Measurements from ENCODE around the gene LILRA6.
"Not testable (repeated sequence)": the region's sequence is repeated elsewhere in the genome, so short reads cannot be mapped to it uniquely, and the experiment has no call there.

Gene LILRA6

GRCh38 chr19:54209058-54209810 is 33.4 kb downstream of the LILRA6 start:
- in situ Hi-C loops (cut with MboI; ENCODE audit: low sequenced_read_pairs), result no loop called here

- in situ Hi-C loops (cut with MboI; ENCODE audit: low sequenced_read_pairs), result no loop called here
Measured at GRCh38 chr19:54208784-54209057, 33.9 kb downstream of the LILRA6 start.

- in situ Hi-C loops (cut with MboI; ENCODE audit: low sequenced_read_pairs), result no loop called here
Measured at GRCh38 chr19:54207983-54208783, 34.4 kb downstream of the LILRA6 start.

- in situ Hi-C loops (cut with MboI; ENCODE audit: low sequenced_read_pairs), result no loop called here
Measured at GRCh38 chr19:54207676-54207982, 35.0 kb downstream of the LILRA6 start.

GRCh38 chr19:54207193-54207592 is 35.4 kb downstream of the LILRA6 start:
- in situ Hi-C loops (cut with MboI; ENCODE audit: low sequenced_read_pairs), result not testable (repeated sequence)

GRCh38 chr19:54206831-54207177 is 35.8 kb downstream of the LILRA6 start:
- in situ Hi-C loops (cut with MboI; ENCODE audit: low sequenced_read_pairs), result no loop called here

- in situ Hi-C loops (cut with MboI; ENCODE audit: low sequenced_read_pairs), result no loop called here
Measured at GRCh38 chr19:54206030-54206830, 36.4 kb downstream of the LILRA6 start.

GRCh38 chr19:54204767-54205468 is 37.7 kb downstream of the LILRA6 start:
- in situ Hi-C loops (cut with MboI; ENCODE audit: low sequenced_read_pairs), result no loop called here

GRCh38 chr19:54203151-54203611 is 39.4 kb downstream of the LILRA6 start:
- in situ Hi-C loops (cut with MboI; ENCODE audit: low sequenced_read_pairs), result no loop called here

GRCh38 chr19:54201980-54202379 is 40.6 kb downstream of the LILRA6 start:
- in situ Hi-C loops (cut with MboI; ENCODE audit: low sequenced_read_pairs), result no loop called here

- in situ Hi-C loops (cut with MboI; ENCODE audit: low sequenced_read_pairs), result no loop called here
Measured at GRCh38 chr19:54201172-54201701, 41.4 kb downstream of the LILRA6 start.

GRCh38 chr19:54199401-54199800 is 43.2 kb downstream of the LILRA6 start:
- in situ Hi-C loops (cut with MboI; ENCODE audit: low sequenced_read_pairs), result no loop called here

GRCh38 chr19:54197121-54197520 is 45.5 kb downstream of the LILRA6 start:
- in situ Hi-C loops (cut with MboI; ENCODE audit: low sequenced_read_pairs), result no loop called here

- in situ Hi-C loops (cut with MboI; ENCODE audit: low sequenced_read_pairs), result no loop called here
Measured at GRCh38 chr19:54196536-54196935, 46.1 kb downstream of the LILRA6 start.

- in situ Hi-C loops (cut with MboI; ENCODE audit: low sequenced_read_pairs), result not testable (repeated sequence)
Measured at GRCh38 chr19:54194463-54194862, 48.1 kb downstream of the LILRA6 start.

GRCh38 chr19:54193011-54193410 is 49.6 kb downstream of the LILRA6 start:
- in situ Hi-C loops (cut with MboI; ENCODE audit: low sequenced_read_pairs), result no loop called here

- in situ Hi-C loops (cut with MboI; ENCODE audit: low sequenced_read_pairs), result no loop called here
Measured at GRCh38 chr19:54191811-54192453, 50.7 kb downstream of the LILRA6 start.

- in situ Hi-C loops (cut with MboI; ENCODE audit: low sequenced_read_pairs), result no loop called here
Measured at GRCh38 chr19:54191011-54191810, 51.4 kb downstream of the LILRA6 start, which contains the start of gene TSEN34. Gene TSEN34, plus strand, starts transcription at chr19:54191308. Its CDS starts 57 bp downstream, at chr19:54191365.

GRCh38 chr19:54190503-54191010 is 52.0 kb downstream of the LILRA6 start:
- in situ Hi-C loops (cut with MboI; ENCODE audit: low sequenced_read_pairs), result no loop called here
